GM18526 (cell line): ENCODE data around the gene TRIM29.

Experiments used
- POLR2A ChIP-seq: IDR thresholded peaks from 3 replicates; pipeline ENCODE4 v1.6.1; 2011; ENCODE audit not compliant: insufficient read length; ENCODE audit errors: extremely low read depth

The TRIM29 gene, protein sequence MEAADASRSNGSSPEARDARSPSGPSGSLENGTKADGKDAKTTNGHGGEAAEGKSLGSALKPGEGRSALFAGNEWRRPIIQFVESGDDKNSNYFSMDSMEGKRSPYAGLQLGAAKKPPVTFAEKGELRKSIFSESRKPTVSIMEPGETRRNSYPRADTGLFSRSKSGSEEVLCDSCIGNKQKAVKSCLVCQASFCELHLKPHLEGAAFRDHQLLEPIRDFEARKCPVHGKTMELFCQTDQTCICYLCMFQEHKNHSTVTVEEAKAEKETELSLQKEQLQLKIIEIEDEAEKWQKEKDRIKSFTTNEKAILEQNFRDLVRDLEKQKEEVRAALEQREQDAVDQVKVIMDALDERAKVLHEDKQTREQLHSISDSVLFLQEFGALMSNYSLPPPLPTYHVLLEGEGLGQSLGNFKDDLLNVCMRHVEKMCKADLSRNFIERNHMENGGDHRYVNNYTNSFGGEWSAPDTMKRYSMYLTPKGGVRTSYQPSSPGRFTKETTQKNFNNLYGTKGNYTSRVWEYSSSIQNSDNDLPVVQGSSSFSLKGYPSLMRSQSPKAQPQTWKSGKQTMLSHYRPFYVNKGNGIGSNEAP

DNA sequence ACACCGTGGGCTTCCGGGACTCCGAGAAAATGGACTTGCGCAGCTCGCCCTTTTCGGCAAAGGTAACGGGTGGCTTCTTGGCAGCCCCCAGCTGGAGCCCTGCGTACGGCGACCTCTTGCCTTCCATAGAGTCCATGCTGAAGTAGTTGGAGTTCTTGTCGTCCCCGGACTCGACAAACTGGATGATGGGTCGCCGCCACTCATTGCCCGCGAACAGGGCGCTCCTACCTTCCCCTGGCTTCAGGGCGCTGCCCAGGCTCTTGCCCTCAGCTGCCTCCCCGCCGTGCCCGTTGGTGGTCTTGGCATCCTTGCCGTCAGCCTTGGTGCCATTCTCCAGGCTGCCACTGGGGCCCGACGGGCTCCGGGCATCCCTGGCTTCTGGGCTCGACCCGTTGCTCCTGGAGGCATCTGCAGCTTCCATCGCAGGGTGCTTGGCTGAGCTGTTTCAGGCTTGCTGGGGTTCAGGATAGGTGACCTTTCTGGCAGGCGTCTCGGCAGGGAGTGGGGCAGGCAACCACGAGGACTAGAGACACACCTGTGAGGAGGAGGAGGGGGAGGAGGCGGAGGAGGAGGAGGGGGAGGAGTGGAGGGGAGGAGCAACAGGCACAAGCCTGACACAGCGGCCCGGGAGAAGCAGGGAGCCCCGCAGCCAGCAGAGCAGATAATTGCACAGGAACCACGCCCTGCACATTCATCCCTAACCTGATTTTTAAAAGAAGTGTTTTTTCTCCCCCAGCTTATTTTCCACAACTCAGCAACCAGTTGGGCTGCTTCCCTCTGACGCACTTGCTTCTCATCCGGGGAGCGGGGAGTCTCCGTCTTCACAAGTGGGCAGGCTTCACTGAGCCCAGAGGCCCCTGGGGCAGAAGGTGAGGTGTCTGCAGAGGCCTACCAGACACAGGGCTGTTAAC lies at the start of gene TRIM29:
TSS of gene TRIM29 (minus strand) at position 503 of the 911 bp plus-strand sequence. CDS start at position 421, 82 bp downstream.
- TF ChIP-seq POLR2A: no peak

DNA sequence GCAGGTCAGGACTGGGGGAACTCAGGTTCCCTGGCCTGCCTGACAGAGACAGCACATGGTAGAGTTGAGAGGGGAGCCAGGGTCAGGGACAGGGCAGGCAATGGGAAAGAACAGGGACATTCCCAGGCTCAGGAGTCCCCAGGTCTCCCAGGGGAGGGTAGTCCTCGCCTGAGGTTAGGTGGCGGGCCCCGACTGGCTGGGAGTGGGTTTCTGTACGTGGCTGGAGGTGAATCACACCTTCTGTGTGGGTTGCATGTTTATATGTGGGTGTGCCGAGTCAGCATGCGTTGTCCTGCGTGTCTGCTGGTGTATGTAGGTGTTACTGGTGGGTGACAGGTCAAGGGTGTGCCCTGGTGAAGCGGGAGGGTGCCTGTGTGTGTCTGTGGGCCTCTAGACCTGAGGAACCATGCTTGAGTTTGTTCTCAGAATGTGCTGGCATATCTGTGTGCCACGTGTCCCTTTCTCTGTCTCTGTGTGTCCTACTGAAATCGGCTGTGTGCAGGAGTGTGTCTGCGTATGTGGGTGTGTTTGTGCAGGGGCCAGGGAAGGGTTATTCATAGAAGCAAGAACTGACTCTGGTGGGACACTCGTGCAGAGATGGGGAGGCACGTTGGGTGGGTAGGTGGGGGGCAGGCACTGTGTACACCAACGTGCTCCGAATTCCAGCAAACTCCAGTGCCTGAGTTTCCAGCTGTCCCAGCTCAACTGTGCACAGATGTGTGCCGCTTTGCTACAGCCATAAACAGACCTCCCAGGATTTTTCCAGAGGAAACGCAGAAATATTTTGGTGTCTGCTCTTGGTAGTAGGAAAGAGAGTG lies 49.1 kb upstream of the TRIM29 start:
- TF ChIP-seq POLR2A: no peak

DNA sequence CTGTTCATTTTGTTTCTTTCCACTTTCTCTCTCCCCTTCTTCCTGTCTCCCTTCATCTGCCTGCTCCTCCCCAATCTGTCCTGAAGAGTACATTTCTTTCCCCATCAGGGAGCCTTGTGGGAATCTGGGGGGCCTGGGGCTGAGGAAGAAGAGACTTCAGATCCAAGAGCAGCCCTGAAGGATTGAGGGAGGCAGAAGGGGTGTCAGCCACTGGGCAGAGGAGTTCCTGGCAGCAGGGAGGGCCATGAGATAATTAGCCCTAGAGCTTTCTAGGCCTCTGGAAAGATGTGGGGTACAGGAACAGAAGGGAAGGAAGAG lies 48.5 kb upstream of the TRIM29 start:
- TF ChIP-seq POLR2A: no peak

DNA sequence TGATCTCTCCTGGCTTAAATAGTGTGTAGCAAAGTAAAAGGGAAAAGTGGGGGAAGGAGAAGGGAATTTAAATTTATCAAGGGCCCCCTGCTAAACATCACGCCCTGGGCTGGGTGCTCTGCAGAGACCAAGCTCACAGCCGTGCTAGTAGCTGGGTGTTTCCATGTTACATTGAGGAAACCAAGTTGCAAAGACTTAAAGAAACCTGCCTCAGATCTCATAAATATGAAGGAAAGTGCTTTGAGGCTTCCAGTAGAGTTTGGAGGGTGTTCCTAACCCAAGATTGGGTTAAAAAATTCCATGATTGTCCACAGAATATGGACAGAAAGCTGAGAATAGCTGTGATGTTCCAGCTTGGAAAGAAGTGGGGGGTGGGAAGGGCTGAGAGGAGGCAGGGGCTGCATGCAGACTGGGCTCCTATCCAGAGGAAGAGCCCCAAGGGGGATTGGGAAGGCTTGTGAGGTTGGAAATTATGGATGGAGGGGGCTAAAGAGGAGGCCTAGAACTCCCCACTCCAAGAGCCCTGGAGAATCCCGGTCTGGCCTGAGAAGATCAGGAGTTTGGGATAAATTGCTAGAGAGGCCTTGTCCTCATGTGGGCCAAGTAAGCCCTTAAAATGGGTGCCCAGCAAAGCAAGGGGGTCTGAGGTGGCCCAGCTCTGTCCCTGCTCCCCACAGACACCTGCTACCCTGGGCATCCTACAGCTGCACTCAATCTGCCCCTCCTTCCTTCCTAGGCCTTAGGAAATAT lies 48.0 kb upstream of the TRIM29 start:
- no peak for TF ChIP-seq POLR2A

DNA sequence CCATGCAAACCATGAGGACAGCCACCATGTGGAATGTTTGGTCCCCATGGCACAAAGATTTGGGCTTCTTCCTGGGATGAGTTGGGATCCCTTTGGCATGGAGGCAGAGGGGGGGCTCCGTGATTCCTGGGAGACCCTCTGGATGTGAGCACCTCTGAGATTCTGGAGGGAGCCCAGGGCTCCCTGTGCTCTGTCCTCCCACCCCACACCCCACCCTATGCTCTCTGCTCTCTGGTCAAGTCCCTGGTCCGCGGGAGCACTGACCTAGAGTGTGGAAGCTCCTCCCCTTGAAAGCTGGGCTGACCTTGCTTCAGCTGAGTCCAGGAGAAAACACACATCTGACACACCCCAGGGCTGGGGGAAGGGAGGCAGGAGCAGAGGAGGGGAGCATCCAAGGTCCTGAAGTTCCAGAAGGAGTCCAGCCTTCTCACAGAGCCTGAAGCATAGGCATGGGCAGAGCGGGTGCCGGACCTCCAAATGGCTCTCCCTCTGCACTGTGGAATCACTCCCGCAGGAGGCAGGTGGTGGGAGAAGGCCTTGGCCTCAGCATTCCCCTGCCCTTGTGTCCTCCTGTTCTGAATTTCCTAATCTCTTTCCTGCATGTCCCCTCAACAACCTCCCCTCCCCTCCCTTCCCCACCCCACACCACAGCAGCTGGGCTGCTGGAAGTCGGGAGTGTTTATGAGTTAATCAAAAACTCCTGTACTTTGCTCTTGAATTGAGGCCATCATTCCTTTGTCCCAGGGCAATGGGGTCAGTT lies 47.2 kb upstream of the TRIM29 start:
- TF ChIP-seq POLR2A: no peak

DNA sequence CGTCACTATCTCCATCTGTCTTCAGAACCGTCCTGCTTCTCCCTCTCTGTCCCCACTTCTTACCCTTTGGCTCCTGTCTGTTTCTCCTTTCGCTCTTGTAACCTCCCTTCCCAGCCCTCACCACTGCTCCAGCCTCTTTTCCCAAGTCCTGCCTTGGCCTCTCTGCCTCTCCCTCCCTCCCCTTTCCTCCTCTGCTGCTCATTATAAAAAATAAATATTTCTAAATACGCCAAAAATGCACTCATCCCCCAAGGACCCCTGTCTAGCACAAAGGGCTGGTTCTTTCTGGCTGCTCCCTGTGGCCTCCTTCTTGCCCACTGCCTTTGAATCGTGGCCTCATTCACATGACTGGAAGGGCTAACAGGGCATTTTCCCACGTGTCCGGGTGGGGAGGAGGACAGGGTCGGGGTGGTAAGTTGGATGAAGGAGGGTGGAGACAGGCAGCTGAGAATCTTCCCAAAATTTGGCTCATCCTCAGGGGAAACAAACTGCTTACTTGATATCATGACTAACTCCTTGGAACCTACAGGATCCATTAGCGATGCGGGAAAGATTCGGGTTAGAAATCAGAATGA lies 46.5 kb upstream of the TRIM29 start:
- no peak for TF ChIP-seq POLR2A

DNA sequence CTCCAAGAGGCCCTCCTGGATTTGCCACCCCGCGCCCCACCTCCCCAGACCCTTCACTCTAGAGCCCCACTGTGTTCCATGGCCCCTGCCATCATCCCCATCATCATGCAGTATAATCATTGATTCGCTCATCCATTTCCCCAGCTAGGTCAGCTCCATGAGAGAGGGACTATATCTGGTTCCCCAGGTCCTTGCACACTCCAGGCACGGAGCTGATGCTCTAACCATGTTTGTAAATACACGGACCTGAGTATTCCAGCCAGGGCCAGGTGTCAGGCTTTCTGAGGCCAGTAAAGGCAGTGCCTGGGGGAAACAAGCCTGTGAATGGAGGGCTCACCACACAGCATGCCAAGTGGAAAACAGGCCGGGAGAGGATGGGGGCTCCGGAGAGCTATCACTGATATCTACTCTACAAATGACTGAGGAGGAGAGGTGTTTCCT lies 45.8 kb upstream of the TRIM29 start:
- no peak for TF ChIP-seq POLR2A

DNA sequence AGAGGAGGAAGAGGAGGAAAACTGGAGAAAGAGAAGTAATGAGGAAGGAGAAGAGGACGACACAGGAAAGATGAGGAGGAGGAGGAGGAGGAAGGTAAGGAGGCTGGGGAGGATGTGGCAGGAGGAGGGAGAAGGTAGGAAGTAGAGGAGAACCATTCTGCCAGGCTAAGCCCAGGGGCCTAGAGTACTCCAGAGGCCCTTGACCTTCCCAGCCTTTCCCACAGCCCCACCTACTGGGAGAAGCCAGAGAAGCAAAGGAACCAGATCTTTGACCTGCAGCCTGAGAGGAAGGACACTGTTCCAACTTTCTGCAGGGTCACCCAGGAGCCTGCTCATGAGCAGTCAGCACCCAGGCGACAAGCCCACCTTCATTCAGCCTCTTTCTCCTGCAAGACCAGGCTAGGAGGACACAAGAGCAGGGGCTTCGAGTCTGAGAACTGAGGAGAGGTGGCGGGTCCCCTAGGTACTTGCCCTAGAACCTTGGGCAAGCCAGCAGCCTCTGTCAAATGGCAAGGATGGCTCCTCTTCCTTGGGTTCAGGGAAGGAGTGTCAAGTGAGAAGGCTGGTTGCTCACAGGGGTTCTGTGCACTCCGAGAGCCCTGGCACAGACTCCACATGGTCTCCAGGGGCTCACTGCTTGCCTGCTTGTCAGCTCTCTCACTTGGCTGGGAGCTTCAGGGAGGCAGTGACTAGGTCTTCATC lies 45.0 kb upstream of the TRIM29 start:
- TF ChIP-seq POLR2A: no peak

DNA sequence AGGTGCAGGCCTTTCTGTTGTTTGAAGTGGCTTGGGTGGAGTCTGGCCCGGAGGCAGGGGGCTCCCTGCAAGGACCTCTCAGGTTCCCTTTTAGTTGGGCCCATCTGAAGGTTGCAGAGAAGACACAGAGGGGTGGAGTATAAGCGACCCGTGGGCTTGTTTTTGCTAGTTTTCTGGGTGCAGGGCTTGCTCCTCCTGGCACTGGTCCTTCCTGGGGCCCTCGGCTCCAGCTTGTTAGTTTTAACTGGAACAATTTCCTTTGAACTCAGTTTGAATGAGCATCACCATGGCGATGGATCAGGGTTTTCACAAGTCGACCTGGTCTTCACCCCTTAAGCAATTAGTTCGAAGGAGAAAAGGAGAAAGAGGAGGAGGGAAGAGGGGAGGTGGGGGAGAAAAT lies 44.5 kb upstream of the TRIM29 start:
- TF ChIP-seq POLR2A: no peak

DNA sequence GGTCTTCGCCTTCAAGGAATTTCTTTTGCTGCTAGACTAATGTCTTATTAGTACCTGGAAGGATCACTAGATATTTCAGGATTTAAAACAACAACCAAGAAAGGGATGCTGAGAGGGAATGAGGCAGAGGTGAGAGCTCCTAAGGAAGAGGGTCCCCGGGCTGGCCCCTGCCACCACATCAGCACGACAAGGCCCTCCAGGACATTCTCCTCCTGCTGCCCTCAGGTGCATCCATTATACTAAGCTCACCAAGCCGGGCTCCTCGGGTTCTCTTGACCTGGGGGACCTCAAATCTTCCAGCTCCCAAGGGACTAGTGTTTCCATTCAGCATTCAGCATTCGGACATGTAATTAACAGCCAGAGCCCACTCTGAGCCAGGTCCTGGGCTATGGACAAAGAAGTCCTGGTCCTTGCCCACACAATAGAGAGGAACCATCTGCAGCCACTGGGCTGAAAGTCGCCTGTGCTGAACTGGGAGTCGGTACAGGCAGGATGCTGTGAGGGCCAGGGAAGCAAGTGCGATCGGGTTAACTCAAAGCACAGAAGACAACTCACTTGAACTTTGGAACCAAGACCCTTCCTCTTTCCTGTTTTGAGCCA lies 43.6 kb upstream of the TRIM29 start:
- TF ChIP-seq POLR2A: no peak

DNA sequence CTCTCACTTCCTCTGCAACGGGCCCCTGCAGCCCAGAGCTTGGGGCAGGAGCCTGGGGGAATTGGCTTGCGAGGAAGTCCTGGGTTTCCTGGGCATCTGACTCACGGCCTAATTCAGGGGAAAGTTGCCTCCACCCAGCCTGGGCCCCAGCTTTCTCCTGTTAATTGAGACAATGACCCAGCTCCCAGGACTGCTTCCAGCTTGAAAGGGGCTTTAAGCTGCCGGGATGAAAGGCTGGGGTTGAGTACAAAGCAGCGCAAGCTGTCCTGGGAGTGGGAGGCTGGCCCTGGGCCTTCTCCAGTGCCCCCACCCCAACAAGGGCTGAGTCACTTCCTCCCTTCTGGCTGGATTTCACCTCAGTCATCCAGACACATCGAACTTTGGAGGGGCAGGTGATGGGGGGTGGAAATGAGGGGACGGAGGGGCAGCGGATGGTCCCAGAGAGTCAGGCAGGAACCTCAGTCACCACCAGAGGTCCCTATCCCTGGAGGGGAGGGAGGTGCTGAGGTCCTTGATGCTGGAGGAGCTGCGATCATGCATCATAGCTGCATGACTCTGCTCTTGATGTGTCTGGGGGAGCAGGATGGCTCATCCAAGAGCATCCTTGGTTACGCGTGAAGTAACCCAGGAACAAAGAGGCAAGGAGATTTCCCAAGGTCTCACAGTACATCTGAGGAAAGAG lies 42.8 kb upstream of the TRIM29 start:
- TF ChIP-seq POLR2A: no peak

DNA sequence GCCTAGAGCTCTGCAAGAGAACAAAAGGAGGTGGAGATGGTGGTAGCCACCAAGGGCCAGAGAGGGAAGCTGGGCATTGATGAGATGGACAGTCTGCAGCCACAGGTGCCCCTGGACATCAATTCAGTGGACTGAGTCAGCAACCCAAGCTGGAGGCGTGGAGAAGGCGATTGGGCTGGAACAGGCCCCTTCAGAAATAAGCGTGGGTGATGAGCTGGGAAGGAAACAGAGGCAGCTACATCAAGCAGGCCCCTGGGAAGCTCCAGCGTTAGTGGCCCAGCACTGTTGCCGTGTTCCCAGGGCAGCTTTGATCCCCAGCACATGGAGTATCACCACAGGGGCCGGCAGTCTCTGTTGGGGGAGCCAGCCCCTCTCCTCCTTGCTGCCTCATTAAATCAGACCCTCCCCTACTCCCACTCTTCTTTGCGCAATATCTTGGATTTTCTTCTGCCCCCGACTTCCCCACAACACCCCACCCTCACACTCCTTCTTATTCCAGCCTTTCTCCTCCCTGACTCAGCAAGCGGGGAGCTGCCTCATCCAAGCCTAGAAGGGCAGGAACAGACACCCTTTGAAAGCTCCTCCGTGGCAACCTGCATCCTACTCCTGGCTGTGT lies 41.3 kb upstream of the TRIM29 start:
- no peak for TF ChIP-seq POLR2A
